NCI-H1092 (cell line): Measurements from ENCODE around the gene CALY.
A peak's percentile ranks its signal among the peaks of the same experiment; 100 is the strongest.
"Not testable (repeated sequence)": the region's sequence is repeated elsewhere in the genome, so short reads cannot be mapped to it uniquely, and the experiment has no call there.

Experiments
- DNase-seq: peaks from one replicate; lab custom pipeline; 2025; lab: John Stamatoyannopoulos, UW

Gene CALY

GRCh38 chr10:133329491-133330202 is 7.0 kb downstream of the CALY start:
- peak; percentile 80 for DNase-seq

- DNase-seq = no peak
Observed at GRCh38 chr10:133328358-133329343, 8.0 kb downstream of the CALY start.

- no peak for DNase-seq
Observed at GRCh38 chr10:133327651-133328357, 8.9 kb downstream of the CALY start.

- DNase-seq = no peak
Observed at GRCh38 chr10:133326745-133327650, 9.7 kb downstream of the CALY start.

GRCh38 chr10:133326223-133326551 is 10.5 kb downstream of the CALY start:
- DNase-seq = no peak

GRCh38 chr10:133325440-133326222 is 11.1 kb downstream of the CALY start:
- no peak for DNase-seq

GRCh38 chr10:133324857-133325260 is 11.8 kb downstream of the CALY start:
- DNase-seq = no peak

- peak; percentile 52 for DNase-seq
Observed at GRCh38 chr10:133324198-133324792, 12.4 kb downstream of the CALY start.

- not testable (repeated sequence) for DNase-seq
Observed at GRCh38 chr10:133322064-133322709, 14.5 kb downstream of the CALY start.

- not testable (repeated sequence) for DNase-seq
Observed at GRCh38 chr10:133320852-133321422, 15.8 kb downstream of the CALY start.

- DNase-seq = peak; percentile 60
Observed at GRCh38 chr10:133318494-133319127, 18.1 kb downstream of the CALY start.

GRCh38 chr10:133316732-133317131 is 20.0 kb downstream of the CALY start:
- DNase-seq = no peak

GRCh38 chr10:133316266-133316665 is 20.4 kb downstream of the CALY start:
- DNase-seq = no peak

GRCh38 chr10:133315847-133316246 is 20.8 kb downstream of the CALY start:
- no peak for DNase-seq

GRCh38 chr10:133314911-133315310 is 21.8 kb downstream of the CALY start:
- DNase-seq = no peak

- DNase-seq = no peak
Observed at GRCh38 chr10:133313192-133313591, 23.5 kb downstream of the CALY start.

GRCh38 chr10:133312769-133313145 is 23.9 kb downstream of the CALY start:
- no peak for DNase-seq

GRCh38 chr10:133312016-133312768 is 24.5 kb downstream of the CALY start:
- DNase-seq = no peak
